Germinal center (tissue), 1 donor: ENCODE results near the gene SPACA9.

Experiments used
- DNase-seq: peaks from one replicate; pipeline ENCODE4 v3.0.0; 2012; ENCODE audit warnings: mixed read lengths, low spot score

Gene SPACA9

GRCh38 chr9:132863096-132863495 lies 15.6 kb upstream of the SPACA9 start:
- no peak for DNase-seq

DNA sequence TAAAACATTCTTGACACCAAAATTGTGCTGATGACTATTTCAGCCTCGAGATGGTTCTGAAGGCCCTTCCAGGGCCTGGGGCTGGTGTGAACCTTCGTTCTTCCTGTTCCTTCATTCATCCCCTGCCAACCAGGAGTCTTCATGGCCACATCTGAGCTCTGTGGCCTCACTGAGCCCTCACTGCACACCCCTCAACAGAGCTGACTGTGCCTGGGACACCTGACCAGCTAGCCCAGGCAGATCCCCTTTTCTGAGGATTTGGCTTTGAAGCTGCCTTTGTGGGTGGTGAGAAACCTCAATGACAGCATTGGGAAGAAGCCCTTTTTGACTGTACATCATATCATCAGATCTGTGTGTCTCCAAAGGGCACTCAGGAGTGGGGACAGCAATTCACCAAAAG lies 14.4 kb upstream of the SPACA9 start:
- DNase-seq: no peak

DNA sequence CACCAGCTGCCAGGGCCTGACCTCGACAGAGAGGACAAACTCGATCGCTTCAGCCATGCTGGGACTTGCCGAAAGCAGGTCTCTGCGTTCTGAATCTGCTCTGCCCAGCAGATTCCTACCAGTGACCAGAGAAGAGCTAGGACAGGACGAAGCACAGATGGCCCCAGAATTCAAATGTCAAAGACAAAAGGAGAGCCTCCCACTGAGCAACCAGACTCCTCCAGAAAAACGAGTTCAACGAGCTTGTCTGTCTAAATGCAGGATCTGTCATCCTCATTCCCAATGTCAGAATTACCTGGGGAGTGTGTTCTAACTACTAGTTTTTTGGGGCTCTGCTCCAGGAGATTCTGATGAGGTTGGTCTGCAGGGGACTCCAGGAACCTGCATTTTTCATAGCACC lies 14.0 kb upstream of the SPACA9 start:
- no peak for DNase-seq

DNA sequence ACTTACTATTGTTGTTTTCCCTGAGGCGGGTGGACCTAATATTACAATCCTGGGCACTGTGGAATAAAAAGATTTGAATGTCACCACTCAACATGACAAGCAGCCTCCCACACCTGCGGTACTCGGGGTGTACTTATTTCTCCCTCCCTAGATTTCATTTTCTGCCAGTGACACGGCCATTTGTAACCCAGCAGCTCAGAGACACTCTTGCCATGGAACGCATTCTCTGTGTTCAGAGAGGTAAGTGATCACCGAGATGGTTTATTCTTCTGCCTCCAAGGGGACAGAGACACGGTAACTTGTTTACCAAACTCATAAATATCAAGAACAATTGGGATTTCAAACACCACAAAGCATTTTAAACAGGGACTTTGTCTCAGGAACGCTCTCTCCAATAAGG lies 11.8 kb upstream of the SPACA9 start:
- DNase-seq: no peak

DNA sequence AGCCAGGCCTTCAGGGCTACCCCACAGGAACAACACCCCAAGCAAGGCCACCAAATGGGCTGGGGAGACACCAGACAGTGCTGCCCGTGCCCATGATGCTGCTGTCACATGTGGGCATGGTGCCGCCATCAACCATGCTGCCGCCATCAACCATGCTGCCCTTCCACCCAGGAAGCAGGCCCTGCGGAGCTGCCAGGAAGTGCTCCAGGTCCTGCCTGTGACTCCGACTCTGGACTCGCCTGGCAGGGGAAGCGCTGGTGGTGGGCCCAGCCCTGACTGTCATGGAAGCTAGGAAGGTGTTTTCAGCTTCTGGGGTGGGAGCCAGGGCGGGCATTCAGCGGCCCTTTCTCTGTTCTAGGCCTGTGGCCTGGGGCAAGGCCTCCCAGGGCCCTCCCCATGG lies 9.4 kb upstream of the SPACA9 start:
- no peak for DNase-seq

- DNase-seq: no peak
Measured at GRCh38 chr9:132873403-132873802, 5.3 kb upstream of the SPACA9 start.

GRCh38 chr9:132875159-132875558 lies 3.5 kb upstream of the SPACA9 start:
- DNase-seq: no peak

DNA sequence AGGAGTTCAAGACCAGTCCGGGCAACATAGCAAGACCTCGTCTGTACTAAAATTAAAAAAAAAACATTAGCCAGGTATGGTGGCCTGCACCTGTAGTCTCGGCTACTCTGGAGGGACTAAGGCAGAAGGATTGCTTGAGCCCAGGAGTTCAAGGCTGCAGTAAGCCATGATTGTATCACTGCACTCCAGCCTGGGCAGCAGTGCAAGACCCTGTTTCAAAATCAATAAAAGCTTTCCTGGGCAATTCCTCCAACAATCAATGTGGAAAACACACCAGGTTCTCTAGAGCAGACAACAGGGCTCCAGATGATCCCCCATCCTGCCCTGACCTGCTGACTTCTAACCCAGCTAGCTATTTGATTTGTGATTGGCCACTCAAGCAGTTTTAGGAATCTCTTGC lies 1.8 kb upstream of the SPACA9 start:
- no peak for DNase-seq

DNA sequence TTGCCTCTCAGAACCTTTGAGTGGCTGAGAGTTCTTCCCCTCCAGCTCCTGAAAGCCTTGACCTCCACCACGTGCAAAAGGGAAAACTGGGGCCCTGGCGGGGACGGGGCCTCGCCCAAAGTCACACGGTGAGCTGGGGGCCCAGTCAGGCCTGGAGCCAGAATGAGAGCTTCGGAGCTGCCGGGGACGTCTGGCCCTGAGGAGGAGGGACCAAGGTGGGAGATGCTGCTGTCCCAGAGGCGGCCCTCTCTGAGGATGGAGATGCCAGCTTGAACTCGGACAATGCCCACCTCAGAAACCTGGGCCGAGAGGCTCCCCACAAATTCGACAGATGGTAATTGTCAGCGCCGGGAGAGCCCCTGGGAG lies 1.3 kb upstream of the SPACA9 start:
- no peak for DNase-seq

- peak; percentile 90 for DNase-seq
Measured at GRCh38 chr9:132877824-132878694, 639 bp upstream of the SPACA9 start, which contains the start of gene AK8. TSS of gene AK8 (minus strand) at chr9:132878284. CDS start at chr9:132878255, 29 bp downstream.

GRCh38 chr9:132879457-132880323 lies 992 bp downstream of the SPACA9 start:
- DNase-seq: no peak

GRCh38 chr9:132880324-132880661 lies 1.6 kb downstream of the SPACA9 start:
- no peak for DNase-seq

DNA sequence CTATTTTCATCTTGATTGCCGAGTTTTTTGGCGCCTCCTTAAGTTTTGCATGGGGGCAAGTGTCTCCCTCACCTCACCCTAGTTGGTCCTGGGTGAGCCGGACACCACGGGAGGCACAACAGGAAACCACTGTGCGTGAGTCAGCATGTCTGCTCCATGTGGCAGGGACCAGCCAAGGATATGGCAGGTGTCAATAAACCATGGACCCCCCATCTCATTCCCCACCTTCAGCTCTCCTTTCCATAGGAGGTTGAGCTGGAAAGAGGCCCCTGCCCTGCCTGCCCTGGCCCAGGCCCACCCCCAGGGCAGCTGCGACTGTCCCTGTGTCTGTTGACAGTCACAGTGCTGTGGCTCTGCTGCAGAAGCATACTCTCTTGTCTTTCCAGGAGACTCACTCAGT lies 3.1 kb downstream of the SPACA9 start:
- DNase-seq: no peak

DNA sequence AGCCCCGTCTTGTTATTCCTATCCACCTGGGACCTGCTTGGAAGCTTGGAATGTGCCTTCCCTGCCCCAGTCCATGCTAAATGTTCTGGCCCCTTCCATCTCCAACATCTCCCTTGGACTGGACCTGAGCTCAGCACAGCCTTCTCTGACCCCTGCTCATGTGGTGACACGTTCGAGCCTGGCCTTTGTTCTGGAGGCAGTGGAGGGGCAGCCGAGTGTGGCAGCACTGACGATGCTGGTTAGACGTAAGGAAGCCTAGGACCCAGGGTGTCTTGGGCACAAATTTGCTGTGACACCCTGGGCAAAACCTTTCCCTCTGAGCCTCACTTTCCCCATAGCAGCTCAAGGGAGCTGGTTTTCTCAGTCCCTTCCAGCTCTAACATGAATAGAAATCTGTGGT lies 3.9 kb downstream of the SPACA9 start:
- no peak for DNase-seq

DNA sequence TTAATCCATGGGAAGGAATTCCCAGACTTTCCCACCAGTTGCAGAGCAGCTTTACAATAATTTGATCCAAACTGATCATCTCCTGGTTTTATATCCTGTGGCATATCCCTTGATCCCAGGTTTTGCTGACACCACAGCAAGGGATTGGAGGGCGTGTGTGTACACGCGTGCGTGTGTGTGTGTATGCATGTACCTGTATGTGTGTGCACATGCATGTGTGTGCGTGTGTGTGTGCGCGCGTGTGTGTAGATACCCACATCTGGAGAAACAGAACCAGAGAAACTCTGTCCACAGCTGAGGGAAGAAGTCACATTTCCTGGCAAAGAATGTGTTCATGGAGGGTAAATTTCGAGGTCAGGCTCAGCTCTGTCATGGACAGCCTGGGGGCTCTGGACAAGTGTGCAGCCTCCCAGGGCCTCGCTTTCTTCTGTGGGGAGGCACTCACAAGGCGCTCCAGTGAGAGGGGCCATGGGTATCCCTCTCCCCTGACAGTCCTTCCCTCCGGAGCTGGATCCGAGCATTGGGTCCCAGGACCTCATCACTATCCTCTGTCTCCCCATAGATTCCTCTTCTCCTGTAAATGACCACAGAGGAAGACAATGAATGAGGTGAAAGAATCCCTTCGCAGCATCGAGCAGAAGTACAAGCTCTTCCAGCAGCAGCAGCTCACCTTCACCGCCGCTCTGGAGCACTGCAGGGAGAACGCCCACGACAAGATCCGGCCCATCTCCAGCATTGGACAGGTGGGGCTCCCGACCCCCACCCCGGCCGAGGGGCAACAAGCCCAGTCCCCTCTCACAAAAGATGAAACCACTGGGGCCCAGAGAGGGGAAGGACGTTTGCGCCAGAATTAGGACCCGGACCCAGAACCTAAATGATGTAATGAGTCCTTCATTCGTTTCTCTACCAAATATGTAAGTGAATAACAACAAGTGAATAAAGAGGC lies 4.9 kb downstream of the SPACA9 start:
- DNase-seq: no peak

DNA sequence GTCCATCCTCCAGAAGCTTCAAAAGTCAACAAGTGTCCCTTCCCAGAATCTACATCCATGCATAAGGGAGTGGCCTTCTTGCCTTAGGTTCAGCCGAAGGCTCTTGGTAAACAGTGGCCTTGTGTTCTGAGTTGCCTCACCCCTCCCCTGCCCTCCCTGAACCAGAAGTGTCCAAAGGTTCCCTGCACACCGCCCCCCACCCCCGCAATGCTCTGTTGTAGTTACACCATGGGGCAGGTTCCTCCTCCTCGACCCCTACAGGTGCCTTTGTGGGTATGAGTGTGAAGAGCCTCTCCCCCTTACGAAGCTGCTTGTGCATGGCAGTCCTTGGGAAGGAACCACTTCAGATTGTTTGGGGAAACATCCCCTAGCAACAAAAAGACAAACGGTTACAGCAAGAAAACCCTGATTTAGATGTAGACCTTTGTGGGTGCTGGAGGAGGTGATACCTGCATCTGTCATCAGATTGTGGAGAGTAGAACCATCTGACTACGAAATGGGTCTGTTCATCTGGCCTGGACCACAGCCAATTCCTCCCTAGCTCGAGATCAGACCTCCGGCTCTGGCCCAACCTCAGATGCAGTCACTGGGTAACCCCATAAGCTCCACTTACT lies 7.1 kb downstream of the SPACA9 start:
- no peak for DNase-seq

DNA sequence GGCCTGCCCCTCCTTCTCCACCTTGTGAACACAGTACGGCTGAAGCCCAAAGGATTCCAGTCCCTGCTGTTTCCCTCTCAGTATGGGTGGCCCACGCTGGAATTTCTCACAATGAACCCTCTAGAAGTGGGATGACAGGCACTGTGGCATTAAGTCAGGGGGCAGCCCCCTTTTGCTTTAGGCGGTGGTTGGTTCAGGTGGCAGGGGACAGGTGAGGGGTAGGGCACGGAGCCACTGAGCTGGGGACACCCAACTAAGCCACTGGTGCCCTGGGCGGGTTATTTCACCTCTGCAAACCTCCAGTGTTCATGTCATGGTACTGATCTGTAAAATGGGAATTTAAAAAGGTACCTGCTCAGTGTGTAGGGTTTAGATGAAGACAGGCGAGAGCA lies 7.6 kb downstream of the SPACA9 start:
- no peak for DNase-seq

GRCh38 chr9:132887181-132888120 lies 8.8 kb downstream of the SPACA9 start:
- no peak for DNase-seq

DNA sequence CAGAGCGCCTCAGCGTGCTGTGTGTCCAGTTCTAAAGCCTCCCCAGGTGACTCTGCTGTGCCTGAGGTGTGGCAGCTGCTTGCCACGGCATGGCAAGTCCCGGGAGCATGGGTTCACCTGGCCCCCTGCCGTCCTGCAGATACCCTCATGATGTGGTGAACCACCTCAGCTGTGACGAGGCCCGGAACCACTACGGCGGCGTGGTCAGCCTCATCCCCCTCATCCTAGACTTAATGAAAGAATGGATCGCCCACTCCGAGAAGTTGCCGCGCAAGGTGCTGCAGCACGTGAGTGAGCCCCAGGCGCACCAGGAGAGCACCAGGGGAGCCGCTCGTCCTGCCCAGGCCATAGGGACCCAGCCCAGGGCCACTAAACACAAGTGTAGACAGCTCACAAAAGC lies 9.5 kb downstream of the SPACA9 start:
- DNase-seq: no peak

GRCh38 chr9:132892400-132892799 lies 13.7 kb downstream of the SPACA9 start:
- DNase-seq: no peak

DNA sequence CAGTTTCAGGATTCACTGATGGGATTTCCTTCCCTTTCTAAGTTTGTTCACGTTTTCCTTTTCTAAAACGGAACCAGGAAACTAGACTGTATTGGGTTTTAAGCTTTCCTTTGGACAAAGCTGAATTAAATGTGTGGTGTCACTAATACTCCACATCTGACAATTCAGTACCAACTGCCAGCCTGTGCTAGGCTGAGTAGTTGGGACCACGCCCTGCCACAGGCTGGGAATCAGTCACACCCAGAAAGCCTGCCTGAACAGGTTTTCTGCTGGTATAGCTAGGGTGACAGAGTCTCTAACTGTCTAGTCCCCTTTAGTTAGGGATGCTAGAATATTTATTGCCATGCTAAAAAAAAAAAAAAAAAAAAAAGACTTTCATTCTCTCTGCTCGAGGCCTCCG lies 15.6 kb downstream of the SPACA9 start:
- DNase-seq: no peak
